Kidney (tissue), 14 donors: ENCODE measurements around the gene TRIM62. TPM values are rescaled to one million over a fixed set of nuclear protein-coding genes. Genes with fewer than 3 reads are reported as not detected.

Experiments
- DNase-seq, 5 donors: peaks; one replicate each; pipeline ENCODE4 v3.0.0-alpha.2; 2013 to 2020
- FAIRE-seq: peaks from 2 replicates; lab custom pipeline; 2012; peaks lifted over from hg19 to GRCh38; lab: Jason Lieb, UNC
- H3K27ac ChIP-seq, 2 donors: one replicate each; pipeline ENCODE4 v1.7.0; 2013; ENCODE audit warnings: low read depth in 2 of 2, low read length in 2 of 2, inconsistent platforms in 1 of 2
- H3K27me3 ChIP-seq: one replicate; pipeline ENCODE4 v1.7.1; 2013; ENCODE audit warnings: low read length, inconsistent platforms; ENCODE audit not compliant: control insufficient read depth, insufficient read depth
- H3K36me3 ChIP-seq, 3 donors: one replicate each; pipeline versions ENCODE4 v1.7.0 to v1.7.1; 2013; ENCODE audit warnings: low read length in 3 of 3, control low read depth in 1 of 3, inconsistent platforms in 1 of 3; ENCODE audit not compliant: insufficient read depth in 3 of 3, control insufficient read depth in 2 of 3
- H3K4me1 ChIP-seq, 3 donors: one replicate each; pipeline versions ENCODE4 v1.7.0 to v1.7.1; 2013; ENCODE audit warnings: low read length in 3 of 3, inconsistent platforms in 1 of 3, low read depth in 1 of 3; ENCODE audit not compliant: control insufficient read depth in 2 of 3, insufficient read depth in 2 of 3
- H3K4me3 ChIP-seq, 3 donors: one replicate each; pipeline versions ENCODE4 v1.7.0 to v1.8.1; 2013; ENCODE audit warnings: low read length in 3 of 3, control low read depth in 1 of 3, inconsistent platforms in 1 of 3
- H3K9ac ChIP-seq, 3 donors: one replicate each; pipeline versions ENCODE4 v1.7.0 to v1.7.1; 2013; ENCODE audit warnings: low read length in 3 of 3, control low read depth in 1 of 3, inconsistent platforms in 1 of 3
- H3K9me3 ChIP-seq, 3 donors: one replicate each; pipeline versions ENCODE4 v1.7.0 to v1.7.1; 2013; ENCODE audit warnings: low read length in 3 of 3, control low read depth in 1 of 3, inconsistent platforms in 1 of 3; ENCODE audit not compliant: control insufficient read depth in 2 of 3, insufficient read depth in 1 of 3
- CTCF ChIP-seq: IDR thresholded peaks from 3 replicates; pipeline ENCODE4 v1.5.1; 2012; ENCODE audit warnings: mild to moderate bottlenecking, moderate library complexity, borderline replicate concordance; ENCODE audit not compliant: insufficient read depth; ENCODE audit errors: extremely low read depth
- intact Hi-C: fragments of 100-400 bp; cut with DNase I; formaldehyde crosslinking; loops from one replicate; pipeline ENCODE4 v1.11.1; 2022
- polyA plus RNA-seq: library from polyadenylated mRNA; stranded (reverse); fragments of 350-450 nt; fragmentation: Illumina TruSeq; extraction: RNeasy Lipid Tissue Mini Kit (QIAGEN cat#74804); gene quantifications from one replicate; pipeline ENCODE4 v1.2.3, GENCODE V29; 2014; ENCODE audit warnings: low read depth, low replicate concordance; ENCODE audit not compliant: insufficient read depth
- total RNA-seq: library from RNA; stranded (reverse); fragmentation: NEBNext Ultra II Directional; extraction: Animal tissue kit (Norgen Biotek cat#: 25700); gene quantifications from one replicate; pipeline ENCODE4 v1.2.1, GENCODE V29; 2021
- donor health status: control.
- donor health status: control.
- donor health status: control.
- donor health status: control.
- donor health status: control.
- donor health status: DM: yes; HTN: yes; CAD: no.
- donor health status: Normal renal cell carcinoma (clear cell type).

The TRIM62 gene
- total and polyA plus RNA-seq, 2 donors from 2014 or later: 3.2 to 6.2 TPM

GRCh38 chr1:33159577-33159976, 22.3 kb downstream of the TRIM62 start:
- Histone ChIP-seq H3K9ac (no peak overlapping the region), H3K4me1 (peaks cover 0 to 6% (median 4%) of the 10 kb centered on the region in 3 donors), H3K4me3 (no peak overlapping the region), H3K9me3 (no peaks in the 10 kb centered on the region), H3K27me3 (no peaks in the 10 kb centered on the region), H3K27ac (no peak overlapping the region), H3K36me3 (peaks cover 0 to 2% (median 0%) of the 10 kb centered on the region in 3 donors)
- FAIRE-seq (no peak), DNase-seq (no peak)
- TF ChIP-seq CTCF: no peak
- intact Hi-C loops: no loop called here

DNA sequence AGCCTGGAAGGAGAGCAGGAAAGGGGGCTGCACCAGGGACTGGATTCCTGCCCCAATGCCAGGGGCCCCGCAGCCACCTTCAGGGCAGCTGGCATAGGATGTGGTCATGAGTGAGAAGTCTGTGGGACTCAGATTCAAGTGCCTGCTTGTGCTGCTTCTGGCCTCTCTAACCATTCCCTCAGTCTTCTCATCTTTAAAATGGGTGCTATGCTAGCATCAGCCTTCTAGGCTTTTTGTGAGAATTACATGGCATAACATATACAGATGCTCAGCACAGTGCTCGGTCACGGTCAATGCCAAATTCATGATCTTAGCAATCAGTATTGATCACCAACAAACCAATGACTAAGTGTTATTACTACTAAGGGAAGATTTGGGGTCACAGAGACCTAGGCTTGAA, 23.5 kb downstream of the TRIM62 start:
- Histone ChIP-seq H3K27ac (no peak overlapping the region), H3K27me3 (no peaks in the 10 kb centered on the region), H3K9ac (no peak overlapping the region), H3K4me1 (peaks cover 0 to 8% (median 4%) of the 10 kb centered on the region in 3 donors), H3K4me3 (no peak overlapping the region), H3K9me3 (no peaks in the 10 kb centered on the region), H3K36me3 (peaks cover 0 to 4% (median 0%) of the 10 kb centered on the region in 3 donors)
- intact Hi-C loops: no loop called here
- DNase-seq: no peak
- TF ChIP-seq CTCF: no peak
- no peak for FAIRE-seq

- Histone ChIP-seq H3K9ac (no peak overlapping the region), H3K4me1 (peaks cover 0 to 8% (median 4%) of the 10 kb centered on the region in 3 donors), H3K36me3 (peaks cover 0 to 4% (median 0%) of the 10 kb centered on the region in 3 donors), H3K27ac (no peak overlapping the region), H3K27me3 (no peaks in the 10 kb centered on the region), H3K4me3 (no peak overlapping the region), H3K9me3 (no peaks in the 10 kb centered on the region)
- intact Hi-C loops: no loop called here
- FAIRE-seq: no peak
- no peak for DNase-seq
- TF ChIP-seq CTCF: no peak
Observed at GRCh38 chr1:33157131-33157530, 24.7 kb downstream of the TRIM62 start.
